HUES6 (cell line): ENCODE results near the gene FES.
"Not testable (repeated sequence)": the region's sequence is repeated elsewhere in the genome, so short reads cannot be mapped to it uniquely, and the experiment has no call there.

Source experiments
- H3K27ac ChIP-seq: 2 replicates; pipeline ENCODE4 v1.7.0; 2013; ENCODE audit warnings: low read depth, mild to moderate bottlenecking, low read length, inconsistent platforms
- H3K27me3 ChIP-seq: 2 replicates; pipeline ENCODE4 v1.6.1; 2013; ENCODE audit warnings: low read length; ENCODE audit not compliant: control insufficient read depth, insufficient read depth
- H3K36me3 ChIP-seq: 2 replicates; pipeline ENCODE4 v1.6.1; 2013; ENCODE audit warnings: low read length; ENCODE audit not compliant: control insufficient read depth, insufficient read depth
- H3K4me1 ChIP-seq: 2 replicates; pipeline ENCODE4 v1.6.1; 2013; ENCODE audit warnings: low read length; ENCODE audit not compliant: control insufficient read depth, insufficient read depth
- H3K4me3 ChIP-seq: 2 replicates; pipeline ENCODE4 v1.5.1; 2013; ENCODE audit warnings: low read depth, low read length
- H3K9ac ChIP-seq: one replicate; pipeline ENCODE4 v1.6.1; 2013; ENCODE audit warnings: mild to moderate bottlenecking, low read length
- H3K9me3 ChIP-seq: 2 replicates; pipeline ENCODE4 v1.6.1; 2013; ENCODE audit warnings: low read depth, low read length; ENCODE audit not compliant: control insufficient read depth, insufficient read depth

Gene FES

DNA sequence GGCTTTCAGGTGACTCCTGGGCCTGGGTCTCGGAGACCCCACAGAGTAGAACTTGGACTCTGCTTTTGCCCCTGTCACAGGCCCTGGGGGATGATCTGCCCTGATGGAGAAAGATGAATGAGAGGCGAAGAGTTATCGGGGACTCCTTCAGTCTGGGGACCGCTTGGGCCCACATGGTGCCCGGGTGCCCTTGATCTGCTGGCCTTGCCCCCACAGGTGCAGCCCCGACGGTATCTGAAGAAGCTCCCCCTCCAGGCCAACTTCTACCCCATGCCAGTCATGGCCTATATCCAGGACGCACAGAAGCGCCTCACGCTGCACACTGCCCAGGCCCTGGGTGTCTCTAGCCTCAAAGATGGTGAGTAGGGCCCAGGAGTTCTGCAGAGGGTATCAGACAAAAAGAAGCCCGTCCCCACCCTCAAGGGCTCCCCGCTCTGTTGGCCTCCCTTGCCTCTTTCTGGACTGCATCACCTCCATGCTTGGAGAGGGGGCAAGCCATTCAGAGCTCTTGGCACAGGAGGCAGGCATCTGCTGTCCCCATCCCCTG, 29.2 kb downstream of the FES start:
- no peak overlapping the region for H3K27ac ChIP-seq
- no peak overlapping the region for H3K9ac ChIP-seq
- H3K4me1 ChIP-seq: peaks cover 9% of the 10 kb centered on the region; the same call in 1 of the 2 replicates
- no peaks in the 10 kb centered on the region for H3K9me3 ChIP-seq
- H3K36me3 ChIP-seq: peaks cover 69% of the 10 kb centered on the region
- no peaks in the 10 kb centered on the region for H3K27me3 ChIP-seq
- no peak overlapping the region for H3K4me3 ChIP-seq

DNA sequence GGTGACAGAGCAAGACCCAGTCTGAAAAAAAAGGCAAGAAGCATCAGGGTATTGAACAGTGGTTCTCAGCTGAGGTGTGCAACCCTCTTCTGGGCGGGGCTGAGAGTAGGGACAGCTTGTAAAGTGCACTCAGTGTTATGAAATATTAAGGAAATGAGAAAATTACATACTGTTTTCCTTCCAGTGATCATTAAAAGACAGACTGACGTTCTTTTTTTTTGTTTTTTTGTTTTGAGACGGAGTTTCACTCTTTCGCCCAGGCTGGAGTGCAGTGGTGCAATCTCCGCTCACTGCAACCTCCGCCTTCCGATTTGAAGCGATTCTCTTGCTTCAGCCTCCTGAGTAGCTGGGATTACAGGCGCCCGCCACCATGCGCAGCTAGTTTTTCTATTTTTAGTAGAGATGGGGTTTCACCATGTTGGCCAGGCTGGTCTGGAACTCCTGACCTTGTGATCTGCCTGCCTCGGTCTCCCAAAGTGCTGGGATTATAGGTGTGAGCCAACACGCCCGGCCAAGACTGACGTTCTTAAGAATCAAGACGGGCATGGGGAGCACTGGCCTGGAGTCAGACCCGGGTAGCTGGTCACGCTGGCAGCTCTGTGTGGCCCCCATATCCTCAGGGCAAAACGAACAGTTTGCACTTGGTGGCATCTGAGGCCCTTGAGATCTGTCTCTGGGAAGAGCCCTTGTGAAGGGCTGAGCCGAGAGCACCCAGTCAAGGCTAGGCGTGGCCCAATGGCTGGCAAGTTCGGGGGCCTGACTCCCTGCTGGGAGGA, 30.2 kb downstream of the FES start:
- Histone ChIP-seq H3K9me3 (no peaks in the 10 kb centered on the region), H3K4me3 (no peak overlapping the region), H3K27ac (no peak overlapping the region), H3K27me3 (no peaks in the 10 kb centered on the region), H3K36me3 (peaks cover 72% of the 10 kb centered on the region), H3K9ac (no peak overlapping the region), H3K4me1 (peaks cover 9% of the 10 kb centered on the region; the same call in 1 of the 2 replicates)

DNA sequence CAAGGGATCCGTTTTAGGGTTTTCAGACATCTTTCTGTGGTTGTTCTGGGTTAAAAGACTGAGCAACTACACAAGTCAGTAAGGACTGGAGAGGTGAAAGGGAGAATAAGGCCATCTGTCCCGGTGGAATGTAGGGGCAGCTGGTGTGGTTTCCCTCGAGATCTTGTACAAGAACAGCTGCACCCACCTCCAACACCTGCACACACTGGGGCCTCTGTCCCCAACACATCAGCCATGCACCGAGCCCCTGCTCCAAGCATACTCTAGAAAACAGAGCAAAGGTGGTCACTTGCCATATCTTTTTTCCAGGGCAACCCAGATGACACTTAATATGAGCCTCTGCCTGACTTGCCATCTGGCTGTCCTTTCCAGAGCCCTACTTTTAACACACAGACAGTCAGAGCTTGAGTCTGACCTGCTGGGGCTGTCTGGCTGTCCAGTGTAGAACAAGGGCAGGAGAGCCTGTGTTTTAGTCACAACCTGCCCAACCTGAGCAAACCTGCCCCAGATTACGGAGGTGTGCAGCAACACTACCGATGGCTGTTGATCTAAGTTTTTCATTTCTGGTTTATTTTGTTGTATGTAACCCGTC, 31.0 kb downstream of the FES start:
- peaks cover 76% of the 10 kb centered on the region for H3K36me3 ChIP-seq

DNA sequence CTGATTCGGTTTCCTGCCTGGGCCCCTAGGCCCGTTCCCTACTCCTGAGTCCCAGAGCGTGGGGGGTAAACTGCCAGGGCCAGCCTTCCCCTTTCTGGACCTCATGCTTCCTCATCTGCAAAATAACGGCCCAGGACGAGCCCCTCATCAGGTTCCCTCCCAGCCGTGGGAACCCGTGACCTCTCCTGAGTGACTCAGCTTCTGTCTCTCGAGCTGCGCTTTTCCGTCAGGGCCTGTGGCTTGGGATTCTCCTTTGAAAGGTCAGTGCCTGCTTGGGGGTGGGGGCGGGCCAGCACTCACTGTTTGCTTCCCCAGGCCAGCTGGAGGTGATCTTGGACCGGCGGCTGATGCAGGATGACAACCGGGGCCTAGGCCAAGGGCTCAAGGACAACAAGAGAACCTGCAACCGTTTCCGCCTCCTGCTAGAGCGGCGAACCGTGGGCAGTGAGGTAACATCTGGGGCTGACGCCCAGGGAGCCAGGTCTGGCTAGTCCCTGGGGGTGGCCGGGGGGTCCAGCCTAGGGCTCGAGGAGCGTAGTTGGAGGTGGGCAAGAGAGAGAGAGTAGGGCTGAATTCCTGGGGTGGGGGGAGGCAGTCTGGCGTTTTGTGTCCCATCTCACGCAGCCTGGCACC, 31.6 kb downstream of the FES start:
- Histone ChIP-seq H3K4me3 (no peak overlapping the region), H3K36me3 (peaks cover 74% of the 10 kb centered on the region)

More for the DNA sequence above, 31.0 kb downstream of the FES start:
- no peak overlapping the region for H3K4me3 ChIP-seq
- no peaks in the 10 kb centered on the region for H3K9me3 ChIP-seq
- H3K9ac ChIP-seq: no peak overlapping the region
- H3K27ac ChIP-seq: no peak overlapping the region
- H3K27me3 ChIP-seq: no peaks in the 10 kb centered on the region
- H3K4me1 ChIP-seq: peaks cover 9% of the 10 kb centered on the region; the same call in 1 of the 2 replicates

DNA sequence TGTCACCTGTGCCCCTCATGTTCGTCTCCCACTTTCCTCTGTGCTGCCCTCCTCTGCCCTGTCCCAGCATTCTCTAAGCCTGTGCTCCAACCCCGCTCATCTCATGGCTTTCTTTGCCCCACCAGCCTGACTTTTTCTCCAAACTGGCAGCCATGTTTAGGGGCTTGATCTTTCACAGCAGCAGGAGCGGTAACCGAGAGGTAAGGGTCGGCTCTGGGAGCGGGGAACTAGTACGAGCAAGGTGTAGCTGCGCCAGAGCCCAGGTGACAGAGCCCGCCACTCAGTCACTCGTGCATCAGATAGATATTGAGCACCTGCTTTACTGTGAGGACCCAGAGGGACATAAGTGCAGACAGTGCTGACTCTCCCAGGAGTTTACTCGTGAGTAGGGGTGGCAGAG, 32.2 kb downstream of the FES start:
- no peaks in the 10 kb centered on the region for H3K9me3 ChIP-seq
- H3K27me3 ChIP-seq: no peaks in the 10 kb centered on the region
- peaks cover 9% of the 10 kb centered on the region; the same call in 1 of the 2 replicates for H3K4me1 ChIP-seq
- H3K36me3 ChIP-seq: peaks cover 69% of the 10 kb centered on the region
- no peak overlapping the region for H3K9ac ChIP-seq
- no peak overlapping the region for H3K27ac ChIP-seq
- H3K4me3 ChIP-seq: no peak overlapping the region

More for the DNA sequence above, 31.6 kb downstream of the FES start:
- H3K9me3 ChIP-seq: no peaks in the 10 kb centered on the region
- H3K9ac ChIP-seq: no peak overlapping the region
- H3K4me1 ChIP-seq: peaks cover 9% of the 10 kb centered on the region; the same call in 1 of the 2 replicates
- H3K27me3 ChIP-seq: no peaks in the 10 kb centered on the region
- H3K27ac ChIP-seq: no peak overlapping the region; the same call in 1 of the 2 replicates

DNA sequence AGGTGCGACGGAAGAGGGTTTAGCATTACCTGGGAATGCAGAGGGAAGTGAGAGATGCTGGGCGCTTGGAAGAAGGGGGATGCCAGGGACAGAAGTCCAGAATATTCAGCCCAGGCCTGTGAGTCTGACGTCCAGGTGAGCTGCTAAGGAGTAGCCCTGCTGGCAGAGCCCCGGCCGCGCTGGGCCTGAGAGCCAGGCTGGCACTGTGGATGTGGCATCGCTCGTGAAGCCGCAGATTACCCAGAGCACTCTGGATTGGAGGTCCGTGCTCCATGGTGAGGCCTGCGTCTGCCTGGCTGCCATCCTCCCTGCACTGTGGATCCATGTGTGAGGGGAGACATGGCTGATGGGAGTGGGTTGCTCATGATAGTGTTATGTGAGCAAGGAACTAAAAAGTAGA, 33.3 kb downstream of the FES start:
- H3K27ac ChIP-seq: no peak overlapping the region

DNA sequence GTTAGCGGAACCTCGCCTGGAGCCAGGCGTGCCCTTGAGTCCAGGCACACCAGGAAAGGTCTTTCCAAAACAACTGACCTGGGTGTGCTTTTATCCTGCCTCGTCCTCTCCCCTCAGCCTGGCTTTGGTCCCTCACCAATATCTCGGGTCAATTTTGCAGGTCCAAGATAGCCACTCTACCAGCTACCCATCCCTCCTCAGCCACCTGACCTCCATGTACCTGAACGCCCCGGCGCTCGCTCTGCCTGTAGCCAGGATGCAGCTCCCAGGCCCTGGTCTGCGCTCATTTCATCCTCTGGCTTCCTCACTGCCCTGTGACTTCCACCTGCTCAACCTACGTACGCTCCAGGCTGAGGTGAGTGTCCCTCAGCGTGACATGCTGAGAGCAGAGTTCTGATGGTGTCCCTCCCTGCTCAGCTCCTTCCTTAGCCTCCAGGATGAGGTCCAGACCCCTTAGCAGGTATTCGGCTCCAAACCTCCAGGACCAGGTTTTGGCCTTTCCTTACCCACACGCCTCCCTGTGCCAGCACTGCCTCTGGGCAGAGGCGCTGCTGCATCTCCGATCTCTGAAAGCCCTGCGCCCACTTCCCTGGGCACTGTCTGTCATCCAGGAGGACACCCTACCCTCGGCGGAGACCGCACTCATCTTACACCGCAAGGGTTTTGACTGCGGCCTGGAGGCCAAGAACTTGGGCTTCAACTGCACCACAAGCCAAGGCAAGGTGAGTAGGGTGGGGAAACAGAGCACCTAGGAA, 33.9 kb downstream of the FES start:
- no peak overlapping the region for H3K27ac ChIP-seq
- no peak overlapping the region for H3K9ac ChIP-seq
- H3K9me3 ChIP-seq: no peaks in the 10 kb centered on the region
- no peaks in the 10 kb centered on the region for H3K27me3 ChIP-seq
- H3K4me3 ChIP-seq: no peak overlapping the region
- peaks cover 9% of the 10 kb centered on the region; the same call in 1 of the 2 replicates for H3K4me1 ChIP-seq
- H3K36me3 ChIP-seq: peaks cover 51% of the 10 kb centered on the region

More for the DNA sequence above, 33.3 kb downstream of the FES start:
- H3K9ac ChIP-seq: no peak overlapping the region
- peaks cover 9% of the 10 kb centered on the region; the same call in 1 of the 2 replicates for H3K4me1 ChIP-seq
- H3K4me3 ChIP-seq: no peak overlapping the region
- H3K9me3 ChIP-seq: no peaks in the 10 kb centered on the region
- H3K27me3 ChIP-seq: no peaks in the 10 kb centered on the region
- H3K36me3 ChIP-seq: peaks cover 58% of the 10 kb centered on the region

DNA sequence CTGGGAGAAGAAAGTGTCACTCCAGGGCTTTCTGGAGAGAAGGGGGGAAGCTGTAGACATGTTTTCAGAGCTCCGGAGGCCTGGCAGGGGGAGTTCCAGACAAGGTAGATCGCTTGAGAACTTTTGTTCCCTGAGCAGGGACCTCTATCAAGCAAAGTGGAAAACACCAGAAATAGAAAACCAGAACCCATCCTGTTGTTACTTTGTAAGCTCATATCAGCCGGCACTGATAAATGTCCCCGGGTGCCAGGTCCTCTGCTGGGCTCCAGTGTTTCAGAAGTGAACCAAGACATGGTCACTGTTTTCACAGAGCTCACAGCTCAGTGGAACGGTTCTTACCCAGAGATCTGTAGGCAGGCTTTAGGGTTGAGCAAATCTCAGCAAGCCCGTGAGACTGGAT, 34.5 kb downstream of the FES start:
- Histone ChIP-seq H3K27me3 (no peaks in the 10 kb centered on the region), H3K36me3 (peaks cover 45% of the 10 kb centered on the region), H3K9ac (no peak overlapping the region), H3K4me3 (no peak overlapping the region), H3K9me3 (no peaks in the 10 kb centered on the region), H3K27ac (no peak overlapping the region), H3K4me1 (peaks cover 9% of the 10 kb centered on the region; the same call in 1 of the 2 replicates)

DNA sequence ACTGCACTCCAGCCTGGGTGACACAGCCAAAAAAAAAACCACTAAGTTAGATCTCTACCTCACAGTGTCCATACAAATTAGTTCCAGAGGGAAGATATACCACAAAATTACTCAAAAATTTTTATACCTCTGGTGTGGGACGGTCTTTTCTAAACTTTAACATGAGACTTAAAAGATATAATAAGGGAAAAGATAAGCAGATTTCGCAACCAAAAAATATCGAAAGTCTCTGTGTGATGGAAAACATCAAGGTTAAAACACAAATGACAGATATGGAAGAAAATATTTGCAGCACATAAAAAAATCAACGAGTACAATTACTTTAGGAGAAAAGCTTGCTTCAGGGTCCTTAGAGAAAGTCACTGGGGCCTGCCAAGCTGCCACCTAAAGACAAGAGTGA, 37.6 kb downstream of the FES start:
- Histone ChIP-seq H3K27me3 (no peaks in the 10 kb centered on the region), H3K36me3 (peaks cover 32% of the 10 kb centered on the region), H3K27ac (no peak overlapping the region), H3K4me3 (no peak overlapping the region), H3K4me1 (no peaks in the 10 kb centered on the region), H3K9me3 (no peaks in the 10 kb centered on the region), H3K9ac (no peak overlapping the region)

DNA sequence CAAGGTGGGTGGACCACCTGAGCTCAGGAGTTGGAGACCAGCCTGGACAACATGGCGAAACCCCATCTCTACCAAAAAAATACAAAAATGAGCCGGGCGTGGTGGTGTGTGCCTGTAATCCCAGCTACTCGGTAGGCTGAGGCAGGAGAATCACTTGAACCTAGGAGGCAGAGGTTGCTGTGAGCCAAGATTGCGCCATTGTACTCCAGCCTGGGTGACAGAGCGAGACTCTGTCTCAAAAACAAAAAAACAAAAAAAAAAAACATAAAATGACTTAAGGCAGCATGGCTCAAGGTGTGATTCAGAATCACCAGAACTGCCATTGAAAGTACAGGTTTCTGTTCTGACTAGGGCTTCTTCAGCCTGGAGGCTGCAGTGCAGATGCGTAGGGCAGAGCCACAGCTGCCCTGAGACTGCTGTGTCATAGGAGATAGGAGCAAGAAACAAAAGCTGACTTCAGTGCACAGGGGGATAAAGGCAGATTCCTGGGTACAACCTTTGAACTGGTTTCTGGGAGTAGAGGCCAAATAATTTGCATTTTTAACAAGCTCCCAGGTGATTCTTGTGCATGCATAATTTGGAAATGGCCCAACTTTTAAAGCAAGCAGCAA, 38.5 kb downstream of the FES start:
- not testable (repeated sequence) for H3K27me3 ChIP-seq, H3K9me3 ChIP-seq, H3K9ac ChIP-seq, H3K4me3 ChIP-seq, H3K4me1 ChIP-seq, H3K27ac ChIP-seq
- H3K36me3 ChIP-seq: peaks cover 25% of the 10 kb centered on the region
